MM.1S (cell line): ENCODE data around the gene FIP1L1.

ENCODE experiments used
- DNase-seq: peaks from one replicate; pipeline ENCODE4 v3.0.0-alpha.2; 2015
- H2AFZ ChIP-seq: fragments of 300-600 bp; sonication (generic); 2 replicates; pipeline ENCODE4 v1.6.0; 2016; ENCODE audit warnings: antibody characterized with exemption, low read length
- H3F3A ChIP-seq: fragments of 300-600 bp; sonication (generic); 2 replicates; pipeline ENCODE4 v1.6.1; 2016; ENCODE audit warnings: mild to moderate bottlenecking, antibody characterized with exemption, low read length, moderate library complexity, mixed read lengths; ENCODE audit not compliant: insufficient read depth
- H3K27ac ChIP-seq: fragments of 300-600 bp; sonication (generic); 2 replicates; pipeline ENCODE4 v1.5.1; 2016; ENCODE audit warnings: mild to moderate bottlenecking, low read length
- H3K27me3 ChIP-seq: fragments of 300-600 bp; sonication (generic); replicated peaks from 2 replicates; pipeline ENCODE4 v1.6.0; 2016; ENCODE audit warnings: low read length; ENCODE audit not compliant: insufficient read depth
- H3K36me3 ChIP-seq: fragments of 300-600 bp; sonication (generic); replicated peaks from 2 replicates; pipeline ENCODE4 v1.6.1; 2016; ENCODE audit warnings: mild to moderate bottlenecking, low read length, mixed read lengths; ENCODE audit not compliant: insufficient read depth
- H3K4me1 ChIP-seq: fragments of 300-600 bp; sonication (generic); 2 replicates; pipeline ENCODE4 v1.6.1; 2016; ENCODE audit warnings: low read length, mixed read lengths
- H3K4me2 ChIP-seq: fragments of 300-600 bp; sonication (generic); 2 replicates; pipeline ENCODE4 v1.6.0; 2016; ENCODE audit warnings: low read depth, low read length
- H3K4me3 ChIP-seq: fragments of 300-600 bp; sonication (generic); 2 replicates; pipeline ENCODE4 v1.5.1; 2016; ENCODE audit warnings: low read length, mixed read lengths
- H3K79me2 ChIP-seq: fragments of 300-600 bp; sonication (generic); 2 replicates; pipeline ENCODE4 v1.6.1; 2016; ENCODE audit warnings: mixed run types, low read length, mixed read lengths
- H3K9ac ChIP-seq: fragments of 300-600 bp; sonication (generic); 2 replicates; pipeline ENCODE4 v1.6.1; 2016; ENCODE audit warnings: low read length, mixed read lengths
- H3K9me2 ChIP-seq: fragments of 300-600 bp; sonication (generic); replicated peaks from 2 replicates; pipeline ENCODE4 v1.6.1; 2016; ENCODE audit warnings: mild to moderate bottlenecking, low read length, mixed read lengths; ENCODE audit not compliant: insufficient read depth
- H3K9me3 ChIP-seq: fragments of 300-600 bp; sonication (generic); replicated peaks from 2 replicates; pipeline ENCODE4 v1.6.1; 2016; ENCODE audit warnings: mild to moderate bottlenecking, low read length, mixed read lengths; ENCODE audit not compliant: insufficient read depth
- H4K20me1 ChIP-seq: fragments of 300-600 bp; sonication (generic); 2 replicates; pipeline ENCODE4 v1.6.1; 2016; ENCODE audit warnings: mild to moderate bottlenecking, low read length, moderate library complexity, mixed read lengths; ENCODE audit not compliant: insufficient read depth
- CTCF ChIP-seq: fragments of 300-600 bp; sonication (generic); IDR thresholded peaks from 2 replicates; pipeline ENCODE4 v1.5.1; 2016; ENCODE audit warnings: antibody characterized with exemption, low read length, mixed read lengths
- EZH2 ChIP-seq: fragments of 300-600 bp; sonication (generic); optimal IDR thresholded peaks from 2 replicates; pipeline ENCODE3; 2017; ENCODE audit warnings: low read depth, mild to moderate bottlenecking, antibody characterized with exemption, low read length, mixed read lengths
- EZH2phosphoT487 ChIP-seq: fragments of 300-600 bp; sonication (generic); IDR thresholded peaks from 2 replicates; pipeline ENCODE4 v1.6.1; 2018; ENCODE audit warnings: antibody characterized with exemption, low read length

FIP1L1 gene

GRCh38 chr4:53419208-53419607 lies 41.8 kb downstream of the FIP1L1 start:
- H3K4me2 ChIP-seq, result no peak overlapping the region
- no peak overlapping the region for H3K4me3 ChIP-seq
- H3K9me2 ChIP-seq, result no peaks in the 10 kb centered on the region
- no peak for DNase-seq
- no peaks in the 10 kb centered on the region for H3K27me3 ChIP-seq
- H3K79me2 ChIP-seq, result no peaks in the 10 kb centered on the region
- no peak overlapping the region for H3K27ac ChIP-seq
- no peak overlapping the region for H2AFZ ChIP-seq
- no peaks in the 10 kb centered on the region for H3K9me3 ChIP-seq
- no peaks in the 10 kb centered on the region for H3K4me1 ChIP-seq
- no peak overlapping the region for H3K9ac ChIP-seq
- no peaks in the 10 kb centered on the region for H3K36me3 ChIP-seq
- H3F3A ChIP-seq, result no peaks in the 10 kb centered on the region
- TF ChIP-seq EZH2 (no peak), EZH2phosphoT487 (no peak), CTCF (no peak)
- no peaks in the 10 kb centered on the region for H4K20me1 ChIP-seq

- H3K36me3 ChIP-seq, result no peaks in the 10 kb centered on the region
- H3K4me2 ChIP-seq, result no peak overlapping the region
- no peaks in the 10 kb centered on the region for H3K9me2 ChIP-seq
- H3K9ac ChIP-seq, result no peak overlapping the region
- DNase-seq, result no peak
- no peak overlapping the region for H2AFZ ChIP-seq
- H3K79me2 ChIP-seq, result no peaks in the 10 kb centered on the region
- H3K4me1 ChIP-seq, result no peaks in the 10 kb centered on the region
- no peak overlapping the region for H3K27ac ChIP-seq
- no peaks in the 10 kb centered on the region for H3K27me3 ChIP-seq
- no peaks in the 10 kb centered on the region for H3K9me3 ChIP-seq
- no peak for TF ChIP-seq EZH2phosphoT487
- no peak for TF ChIP-seq CTCF
- TF ChIP-seq EZH2, result no peak
- no peaks in the 10 kb centered on the region for H3F3A ChIP-seq
- no peaks in the 10 kb centered on the region for H4K20me1 ChIP-seq
- H3K4me3 ChIP-seq, result no peak overlapping the region
These were observed 44.4 kb downstream of the FIP1L1 start for GRCh38 chr4:53421791-53422190.

GRCh38 chr4:53422367-53422766 lies 44.9 kb downstream of the FIP1L1 start:
- H3K9me2 ChIP-seq, result no peaks in the 10 kb centered on the region
- H4K20me1 ChIP-seq, result no peaks in the 10 kb centered on the region
- no peak overlapping the region for H3K27ac ChIP-seq
- no peak overlapping the region for H2AFZ ChIP-seq
- TF ChIP-seq EZH2phosphoT487 (no peak), EZH2 (no peak), CTCF (no peak)
- H3K4me3 ChIP-seq, result no peak overlapping the region
- no peaks in the 10 kb centered on the region for H3F3A ChIP-seq
- H3K4me2 ChIP-seq, result no peak overlapping the region
- H3K27me3 ChIP-seq, result no peaks in the 10 kb centered on the region
- no peaks in the 10 kb centered on the region for H3K4me1 ChIP-seq
- H3K9ac ChIP-seq, result no peak overlapping the region
- H3K79me2 ChIP-seq, result no peaks in the 10 kb centered on the region
- H3K9me3 ChIP-seq, result no peaks in the 10 kb centered on the region
- H3K36me3 ChIP-seq, result no peaks in the 10 kb centered on the region
- no peak for DNase-seq
